Measurements from ENCODE around the gene EGFL8. TPM values are rescaled to one million over a fixed set of nuclear protein-coding genes. Genes with fewer than 3 reads are reported as not detected.

EGFL8 gene
- polyA plus RNA-seq, 1 experiment = 4.0 TPM

DNA sequence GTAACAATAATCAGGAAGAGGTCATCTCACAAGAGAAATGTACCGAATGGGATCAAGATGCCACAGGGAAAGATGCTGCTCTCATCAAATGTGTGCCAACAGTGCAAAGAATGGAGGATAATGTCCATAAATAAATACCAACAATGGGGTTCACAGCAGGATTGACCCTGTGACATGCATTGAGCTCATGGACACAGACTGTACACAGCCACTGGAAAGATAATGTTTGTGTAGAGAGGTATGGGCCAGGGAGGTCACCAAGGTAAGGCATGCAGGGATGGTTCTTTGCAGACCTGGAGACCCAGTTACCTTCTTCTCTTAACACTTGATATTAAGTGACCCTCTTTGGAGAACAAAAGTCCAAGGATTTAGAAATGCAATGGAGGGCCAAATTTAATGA, 10.0 kb downstream of the EGFL8 start:
- TF ChIP-seq, protein P1, sequence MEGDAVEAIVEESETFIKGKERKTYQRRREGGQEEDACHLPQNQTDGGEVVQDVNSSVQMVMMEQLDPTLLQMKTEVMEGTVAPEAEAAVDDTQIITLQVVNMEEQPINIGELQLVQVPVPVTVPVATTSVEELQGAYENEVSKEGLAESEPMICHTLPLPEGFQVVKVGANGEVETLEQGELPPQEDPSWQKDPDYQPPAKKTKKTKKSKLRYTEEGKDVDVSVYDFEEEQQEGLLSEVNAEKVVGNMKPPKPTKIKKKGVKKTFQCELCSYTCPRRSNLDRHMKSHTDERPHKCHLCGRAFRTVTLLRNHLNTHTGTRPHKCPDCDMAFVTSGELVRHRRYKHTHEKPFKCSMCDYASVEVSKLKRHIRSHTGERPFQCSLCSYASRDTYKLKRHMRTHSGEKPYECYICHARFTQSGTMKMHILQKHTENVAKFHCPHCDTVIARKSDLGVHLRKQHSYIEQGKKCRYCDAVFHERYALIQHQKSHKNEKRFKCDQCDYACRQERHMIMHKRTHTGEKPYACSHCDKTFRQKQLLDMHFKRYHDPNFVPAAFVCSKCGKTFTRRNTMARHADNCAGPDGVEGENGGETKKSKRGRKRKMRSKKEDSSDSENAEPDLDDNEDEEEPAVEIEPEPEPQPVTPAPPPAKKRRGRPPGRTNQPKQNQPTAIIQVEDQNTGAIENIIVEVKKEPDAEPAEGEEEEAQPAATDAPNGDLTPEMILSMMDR (IDR thresholded peaks at IDR 0.05; ENCODE audit: insufficient read depth, low read depth, low read length) = no peak
- POLR2A ChIA-PET = no interaction called here
- no peak for DNase-seq (ENCODE audit: low read depth)
- Histone ChIP-seq H3K27me3 (ENCODE audit: control insufficient read depth, insufficient read depth, low read length) (no peaks in the 10 kb centered on the region), H3K4me3 (ENCODE audit: low read depth, low read length) (no peak overlapping the region), H3K36me3 (ENCODE audit: control insufficient read depth, insufficient read depth, low read length) (peaks cover 15% of the 10 kb centered on the region)
- CTCF ChIA-PET = no interaction called here

DNA sequence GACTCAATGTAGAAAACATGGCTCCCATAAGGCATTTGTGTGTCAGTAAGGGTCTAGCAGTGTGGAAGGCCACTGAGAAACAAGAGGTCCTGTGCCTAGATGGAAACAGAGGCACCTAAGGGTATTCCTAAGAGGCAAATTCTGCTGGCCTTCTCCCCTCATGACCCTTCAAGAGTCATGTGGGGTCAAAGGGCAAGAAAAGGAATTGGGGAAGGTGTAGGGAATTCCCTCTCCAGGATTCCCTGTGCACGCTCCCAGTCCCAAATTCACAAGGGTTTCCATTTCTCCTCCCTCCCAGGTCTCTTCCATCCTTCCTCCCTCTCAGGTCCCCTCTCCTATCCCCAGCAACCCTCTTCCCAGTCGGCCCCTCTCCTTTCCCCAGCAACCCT, 10.9 kb downstream of the EGFL8 start:
- no peaks in the 10 kb centered on the region for H3K27me3 ChIP-seq (ENCODE audit: control insufficient read depth, insufficient read depth, low read length)
- TF ChIP-seq, protein P1 (IDR thresholded peaks at IDR 0.05; ENCODE audit: insufficient read depth, low read depth, low read length) = no peak
- DNase-seq (ENCODE audit: low read depth) = no peak
- H3K36me3 ChIP-seq (ENCODE audit: control insufficient read depth, insufficient read depth, low read length) = peaks cover 12% of the 10 kb centered on the region
- CTCF ChIA-PET = no interaction called here
- peak overlapping the region; percentile 97 for H3K4me3 ChIP-seq (ENCODE audit: low read depth, low read length)
- POLR2A ChIA-PET = no interaction called here

DNA sequence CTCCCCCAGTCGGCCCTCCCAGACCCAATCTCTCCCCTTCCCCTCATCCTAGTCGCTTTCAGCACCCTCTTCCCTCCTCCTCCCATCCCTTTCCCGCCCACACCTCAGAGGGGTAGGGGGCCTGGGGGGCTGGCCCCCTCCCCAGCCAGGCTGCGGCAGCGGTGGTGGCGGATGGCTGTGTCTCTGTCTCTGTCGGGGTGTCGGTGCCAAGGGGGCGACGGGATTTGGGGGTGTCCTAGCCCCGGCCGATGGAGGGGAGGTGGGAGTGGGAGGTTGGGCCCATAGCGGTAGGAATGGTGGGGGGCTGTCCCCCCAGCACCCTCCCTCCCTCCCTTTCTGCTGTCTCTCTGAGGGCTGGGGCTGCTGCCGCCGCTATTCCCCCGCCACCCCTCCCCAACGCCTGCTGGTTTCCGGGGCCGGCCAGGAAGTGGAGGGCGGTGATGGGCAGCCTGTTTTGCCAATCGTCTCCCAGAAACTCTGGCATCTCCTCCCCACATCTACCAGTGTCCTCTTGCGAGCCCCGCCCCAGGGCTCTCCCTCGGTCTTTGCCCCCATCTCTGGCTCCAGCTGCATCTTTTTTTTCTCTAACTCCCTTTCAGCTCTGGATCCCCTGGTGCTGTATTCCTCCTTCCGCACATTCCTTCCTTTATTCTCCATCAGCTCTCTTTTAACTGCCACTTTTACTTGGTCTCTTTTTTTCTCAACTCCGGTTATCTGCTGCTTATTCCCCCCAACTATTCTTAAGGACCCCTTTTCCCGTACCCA, 11.5 kb downstream of the EGFL8 start, which contains the start of gene AGPAT1:
AGPAT1 (minus strand) TSS at position 374 of the 765 bp plus-strand sequence. CDS start 4,588 bp downstream, outside the sequence.
- Histone ChIP-seq H3K4me3 (ENCODE audit: low read depth, low read length) (peak within 1 kb of the TSS; percentile 97), H3K27me3 (ENCODE audit: control insufficient read depth, insufficient read depth, low read length) (no peaks in the 10 kb centered on the region), H3K36me3 (ENCODE audit: control insufficient read depth, insufficient read depth, low read length) (peaks cover 8% of the 10 kb centered on the region)
- DNase-seq (ENCODE audit: low read depth) = peak; percentile 84
- ChIA-PET CTCF (interaction anchor here (1.1 to 2.0 kb wide), 4 partner anchors 15 to 59 kb away, joined by 3 to 7 read pairs (median 6); partner anchors contain the start of gene PBX2), POLR2A (no interaction called here)
- TF ChIP-seq, protein P1 (IDR thresholded peaks at IDR 0.05; ENCODE audit: insufficient read depth, low read depth, low read length) = no peak

DNA sequence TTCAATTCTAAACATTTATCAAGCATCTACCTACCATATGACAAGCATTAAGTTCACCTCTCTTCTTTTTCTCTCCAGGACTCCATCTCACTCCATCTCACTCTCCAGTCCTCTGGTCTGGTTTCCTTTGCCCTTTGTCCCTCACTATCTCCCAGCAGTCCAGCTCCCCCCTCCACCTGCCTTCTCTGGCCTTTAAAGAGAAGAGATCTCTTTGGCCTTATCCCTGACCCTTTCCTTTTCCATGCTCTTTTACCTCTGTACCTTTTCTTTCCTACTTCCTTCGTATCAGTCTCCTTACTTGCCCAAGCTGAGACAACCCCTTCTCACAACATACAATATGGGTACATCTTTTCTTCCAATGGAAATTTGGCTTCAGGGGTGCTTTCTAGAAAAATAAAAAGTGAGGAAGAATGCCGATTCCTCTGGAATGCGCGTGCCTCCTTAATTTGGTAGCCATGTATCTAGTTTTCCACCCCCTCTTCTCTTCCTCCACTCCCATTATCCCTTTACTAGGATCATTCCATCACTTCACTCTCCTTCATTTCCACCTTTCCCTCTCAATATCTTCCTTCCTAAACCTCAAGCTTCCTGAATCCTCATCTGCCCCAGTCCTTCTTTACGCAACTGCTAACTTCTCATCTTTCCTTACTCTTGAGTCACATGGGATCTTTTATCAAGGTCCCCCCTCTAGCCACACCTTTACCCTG, 12.2 kb downstream of the EGFL8 start:
- TF ChIP-seq, protein P1 (IDR thresholded peaks at IDR 0.05; ENCODE audit: insufficient read depth, low read depth, low read length) = no peak
- DNase-seq (ENCODE audit: low read depth) = no peak
- Histone ChIP-seq H3K4me3 (ENCODE audit: low read depth, low read length) (peak overlapping the region; percentile 97), H3K27me3 (ENCODE audit: control insufficient read depth, insufficient read depth, low read length) (no peaks in the 10 kb centered on the region), H3K36me3 (ENCODE audit: control insufficient read depth, insufficient read depth, low read length) (peaks cover 8% of the 10 kb centered on the region)
- CTCF ChIA-PET = interaction anchor here (1.0 to 2.0 kb wide), 5 partner anchors 14 to 60 kb away, joined by 3 to 7 read pairs (median 4); partner anchors contain the start of gene PBX2
- POLR2A ChIA-PET = interaction anchor here (0.5 to 1.3 kb wide), 3 partner anchors 12 to 795 kb away, joined by 5 to 7 read pairs (median 6); no protein-coding TSS in a partner anchor
